ENCODE measurements around the gene CSNK1G2.
A peak's percentile ranks its signal among the peaks of the same experiment; 100 is the strongest.

CSNK1G2 gene

DNA sequence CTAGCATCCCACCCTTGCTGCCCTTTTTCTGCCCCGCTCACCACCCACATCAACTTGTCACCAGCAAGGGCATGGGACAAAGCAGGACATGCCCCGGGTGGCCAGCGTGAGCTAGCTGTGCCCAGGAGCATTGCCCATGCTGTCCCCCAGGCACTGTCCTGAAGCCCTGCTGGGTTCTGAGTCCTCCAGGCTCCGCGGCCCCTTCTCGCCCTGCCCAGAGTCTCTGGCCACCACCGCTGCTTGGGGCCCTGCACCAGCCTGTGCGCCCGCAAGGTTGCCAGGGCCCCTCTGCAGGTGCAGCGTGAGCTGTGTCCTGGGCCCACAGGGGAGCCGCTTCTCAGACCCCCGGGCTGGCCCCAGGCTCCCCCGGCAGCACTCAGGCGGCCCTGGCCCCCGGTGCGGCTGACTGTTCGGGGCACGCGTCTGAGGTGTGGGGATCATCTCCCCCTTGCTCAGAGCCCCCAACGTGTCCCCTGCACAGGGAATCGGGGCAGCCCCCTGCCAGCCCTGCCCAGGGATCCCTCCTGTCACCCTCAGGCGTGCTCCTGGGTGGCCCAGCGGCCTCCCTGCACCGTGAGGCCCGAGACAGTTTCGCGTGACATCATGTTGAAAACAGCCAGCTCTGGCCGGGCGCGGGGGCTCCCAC, 4.1 kb downstream of the CSNK1G2 start:
- DNase-seq, result no peak

DNA sequence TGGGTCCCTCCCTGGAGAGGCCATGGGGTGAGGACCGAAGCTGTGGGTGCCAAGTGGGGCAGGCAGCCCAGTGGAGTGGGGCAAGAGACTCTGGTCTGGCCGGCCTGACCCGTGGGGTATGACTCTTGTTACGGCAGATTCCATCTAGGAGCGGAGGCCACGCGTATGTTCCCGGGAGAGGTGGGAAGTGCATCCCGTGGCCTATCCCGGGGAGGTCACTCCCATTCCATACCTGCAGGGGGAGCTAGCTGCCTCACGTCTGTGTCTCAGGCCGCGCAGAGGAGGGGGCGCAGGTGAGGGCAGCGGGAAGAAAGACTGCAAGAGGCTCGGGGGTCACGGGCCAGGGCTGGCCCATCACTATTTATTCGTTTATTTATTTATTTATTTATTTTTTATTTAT, 4.9 kb downstream of the CSNK1G2 start:
- DNase-seq, result peak in 2 of 5 experiments; percentile 34 to 47

DNA sequence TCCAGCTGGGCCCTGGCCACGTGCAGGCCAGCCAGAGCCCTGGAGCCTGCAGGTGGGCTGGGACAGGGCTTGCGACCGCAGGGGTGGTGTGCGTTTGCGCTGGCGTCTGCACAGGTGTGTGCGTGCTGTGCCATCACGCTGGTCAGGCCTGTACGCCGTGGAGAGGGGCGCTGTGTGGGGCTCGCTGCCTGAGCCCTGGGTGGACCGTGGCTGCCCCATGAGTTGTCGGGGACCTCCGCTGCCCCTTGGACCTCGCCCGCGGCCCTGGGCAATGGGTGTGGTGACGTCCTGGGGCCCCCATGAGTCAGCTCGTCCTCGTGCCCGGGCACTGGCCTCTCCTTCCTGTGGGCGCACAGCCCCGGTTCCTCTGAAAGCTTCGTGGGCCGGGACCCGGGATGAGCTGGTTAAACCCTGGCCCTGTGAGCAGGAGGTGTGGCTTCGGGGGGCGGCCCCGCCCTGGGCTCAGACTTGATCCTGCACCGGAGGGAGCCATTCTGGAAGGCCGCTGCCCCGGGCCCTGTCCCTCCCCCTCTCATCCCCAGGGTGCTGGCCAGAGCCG, 6.8 kb downstream of the CSNK1G2 start:
- DNase-seq, result no peak

DNA sequence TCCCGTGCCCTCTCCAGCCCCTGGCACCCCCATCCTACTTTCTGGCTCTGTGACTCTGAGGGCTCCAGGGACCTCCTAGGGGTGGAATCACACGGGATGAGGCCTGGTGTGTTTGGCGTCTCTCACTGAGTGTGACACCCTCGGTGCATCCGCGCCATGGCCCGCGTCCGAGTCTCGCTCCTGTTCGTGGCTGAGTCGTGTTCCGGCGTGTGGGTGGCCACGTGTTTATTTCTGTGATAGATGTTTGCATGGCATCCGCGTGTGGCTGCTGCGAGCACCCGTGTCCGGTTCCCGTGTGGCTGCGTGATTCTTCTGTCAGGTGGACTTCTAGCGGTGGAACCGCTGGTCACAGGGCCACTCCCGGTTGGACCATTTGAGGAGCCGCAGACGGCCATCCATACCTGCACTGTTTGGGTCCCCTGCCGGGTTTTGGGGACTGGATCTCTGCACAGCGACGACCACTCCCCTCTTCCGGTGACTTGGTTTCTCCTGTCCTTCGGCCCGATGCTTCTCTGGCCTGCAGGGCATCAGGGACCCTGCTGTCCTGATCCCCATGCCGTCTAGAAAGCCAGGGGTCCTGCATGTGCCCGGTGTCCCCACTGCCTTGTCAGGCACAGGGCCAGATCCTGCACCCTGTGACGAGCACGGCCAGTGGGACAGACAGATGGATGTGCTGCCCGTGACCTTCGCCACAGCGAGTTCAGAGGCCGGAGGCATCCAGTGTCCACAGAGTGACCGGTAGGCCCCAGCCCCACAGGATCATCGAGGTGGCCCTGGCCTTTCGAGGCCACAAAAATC, 8.5 kb downstream of the CSNK1G2 start:
- no peak for DNase-seq

DNA sequence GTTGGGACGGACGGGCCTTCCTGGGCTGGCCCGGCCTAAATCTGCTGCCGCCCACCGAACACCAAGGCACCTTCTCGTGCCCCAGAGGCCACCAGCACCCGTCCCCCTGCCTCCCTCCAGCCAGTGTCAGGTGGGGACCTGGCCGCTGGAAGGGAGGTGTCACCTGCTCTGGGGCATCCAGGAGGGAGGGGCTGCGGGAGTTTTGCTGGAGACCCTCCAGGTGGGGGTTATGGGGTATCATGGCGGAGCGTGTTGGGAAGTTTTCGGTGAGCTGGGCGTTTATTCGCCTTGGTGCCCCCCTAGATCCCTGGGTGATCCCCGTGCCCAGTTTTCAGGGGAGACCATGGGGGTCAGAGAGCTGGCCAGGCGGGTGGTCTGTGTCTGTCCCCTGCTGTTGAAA, 9.7 kb downstream of the CSNK1G2 start:
- no peak for DNase-seq

DNA sequence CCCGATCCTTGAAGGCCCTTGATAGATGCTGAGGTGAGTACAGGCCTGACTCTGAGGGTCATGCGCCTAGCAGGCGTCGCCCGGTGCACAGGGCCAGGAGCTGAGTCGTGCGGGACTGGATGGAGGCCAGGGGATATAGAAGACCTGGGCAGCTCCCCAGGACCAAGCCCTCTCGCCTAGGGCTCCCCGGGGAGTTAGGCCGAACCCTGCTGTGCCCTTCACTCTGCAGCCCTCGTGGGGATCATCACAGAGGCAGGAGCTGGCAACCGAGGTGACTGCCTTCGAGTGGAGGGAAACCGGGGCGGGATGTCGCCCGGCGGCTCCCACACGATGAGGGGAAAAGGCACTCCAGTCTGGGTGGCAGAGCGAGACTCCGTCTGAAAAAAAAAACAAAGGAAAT, 11.7 kb downstream of the CSNK1G2 start:
- DNase-seq, result no peak

DNA sequence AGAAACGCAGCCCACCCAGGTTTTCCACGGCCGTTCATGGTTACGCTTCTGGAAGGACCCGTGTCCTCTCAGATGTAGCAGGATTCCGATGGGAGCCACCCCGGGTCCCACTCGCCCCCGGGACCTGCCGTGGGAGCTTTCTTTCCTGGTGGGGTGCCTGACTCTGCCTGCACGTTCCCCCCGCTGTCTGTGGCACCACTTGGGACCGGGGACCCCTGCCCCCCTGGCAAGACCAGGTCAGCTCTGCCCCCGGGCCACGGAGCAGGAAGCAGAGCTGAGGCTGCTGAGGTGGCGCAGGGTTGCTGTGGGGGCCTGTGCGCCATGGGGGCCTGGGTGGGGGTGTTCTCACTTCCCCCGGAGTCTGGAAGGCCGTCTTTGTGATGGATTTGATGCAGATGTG, 12.1 kb downstream of the CSNK1G2 start:
- no peak for DNase-seq

DNA sequence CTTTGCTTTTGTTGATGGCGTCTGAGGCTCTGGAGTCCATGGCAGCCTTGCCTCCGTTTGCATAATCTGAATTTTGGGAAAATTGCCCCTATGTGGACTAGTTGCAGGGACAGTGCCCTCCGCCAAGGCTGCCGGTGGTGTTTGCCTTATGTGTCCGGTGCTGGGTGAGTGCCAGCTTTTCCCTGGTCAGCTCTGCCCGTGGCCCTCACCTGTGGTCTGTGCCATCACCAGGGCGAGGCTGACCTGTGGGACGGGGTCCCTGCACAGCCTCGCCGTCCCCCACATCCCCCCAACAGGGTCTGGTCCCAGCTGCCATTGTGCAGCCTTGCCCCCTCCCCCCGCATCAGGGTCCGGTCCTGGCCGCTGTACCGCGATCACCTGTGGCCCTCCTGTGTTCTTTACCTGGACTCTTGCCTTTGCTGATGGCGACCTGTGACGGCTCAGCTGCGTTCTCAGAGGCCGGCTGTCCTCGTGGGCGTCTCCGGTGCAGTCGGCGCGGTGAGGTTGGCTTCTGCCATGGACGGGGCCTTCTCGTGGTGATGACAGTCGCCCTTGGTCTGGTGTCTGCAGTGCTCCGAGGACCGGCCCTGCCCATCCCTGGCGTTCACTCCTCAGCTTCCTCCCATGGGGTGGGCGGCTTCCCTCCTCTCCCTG, 12.6 kb downstream of the CSNK1G2 start:
- DNase-seq, result no peak

DNA sequence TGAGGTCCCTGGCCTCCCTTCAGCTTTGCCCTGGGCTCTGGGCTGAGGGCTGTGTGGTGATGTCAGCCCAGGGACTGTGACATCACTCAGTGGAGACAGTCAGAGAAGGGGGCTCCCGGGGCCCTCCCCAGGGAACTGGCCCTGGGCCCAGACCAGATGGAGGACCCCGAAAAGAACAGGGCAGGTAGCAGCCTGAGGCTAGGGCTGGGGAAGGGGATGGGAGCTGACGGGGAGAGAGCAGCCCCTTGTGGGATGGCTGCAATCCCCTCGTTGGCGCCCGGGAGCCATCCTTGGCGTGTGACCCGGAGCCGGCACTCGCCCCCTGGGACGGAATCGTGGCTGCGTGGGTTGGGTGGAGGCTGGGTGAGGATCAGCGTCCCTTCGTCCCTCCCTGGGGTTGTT, 13.6 kb downstream of the CSNK1G2 start:
- no peak for DNase-seq

DNA sequence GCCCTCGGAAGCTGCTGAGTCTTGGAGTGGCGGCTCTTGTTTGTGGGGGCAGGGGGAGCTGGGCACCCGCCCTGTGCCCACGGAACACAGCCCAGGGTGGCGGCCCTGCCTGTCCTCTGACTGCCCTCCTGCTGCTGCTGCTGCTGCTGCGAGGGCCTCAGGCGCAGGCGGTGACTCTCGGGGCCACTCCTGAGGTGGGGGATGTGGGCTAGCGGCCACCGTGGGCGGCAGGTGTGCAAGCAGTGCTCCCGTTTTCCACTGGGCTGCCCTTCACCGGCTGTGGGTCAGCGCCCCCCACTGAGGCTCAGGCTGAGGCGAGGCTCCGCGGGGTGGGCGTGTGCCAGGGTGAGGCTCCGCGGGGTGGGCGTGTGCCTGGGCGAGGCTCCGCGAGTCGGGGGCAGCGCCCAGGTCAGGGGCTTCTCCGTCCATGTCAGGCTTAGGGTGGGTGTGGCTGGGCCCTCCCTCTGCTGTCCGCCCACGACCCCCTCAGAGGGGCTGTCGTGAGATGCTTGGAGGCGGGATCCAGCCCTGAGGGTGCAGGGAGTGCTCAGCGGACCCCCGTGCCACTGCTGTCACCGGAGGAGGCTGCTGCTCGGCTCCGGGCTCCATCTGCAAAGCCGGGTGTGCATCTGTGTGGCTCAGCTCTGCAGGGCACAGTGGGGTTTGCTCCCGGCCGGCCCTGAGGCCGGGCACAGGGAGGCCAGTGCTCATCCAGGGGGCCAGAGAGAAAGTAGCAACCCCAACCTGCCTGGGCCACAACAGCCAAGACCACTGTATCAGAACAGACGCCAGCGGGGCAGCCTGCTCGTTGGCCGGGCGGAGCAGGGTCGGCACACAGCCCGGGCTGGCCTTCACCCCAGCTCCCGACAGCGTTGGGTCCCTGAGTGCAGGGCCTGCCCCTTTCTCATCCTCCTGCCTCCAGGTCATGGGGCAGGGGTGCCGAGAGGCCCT, 14.5 kb downstream of the CSNK1G2 start:
- no peak for DNase-seq

DNA sequence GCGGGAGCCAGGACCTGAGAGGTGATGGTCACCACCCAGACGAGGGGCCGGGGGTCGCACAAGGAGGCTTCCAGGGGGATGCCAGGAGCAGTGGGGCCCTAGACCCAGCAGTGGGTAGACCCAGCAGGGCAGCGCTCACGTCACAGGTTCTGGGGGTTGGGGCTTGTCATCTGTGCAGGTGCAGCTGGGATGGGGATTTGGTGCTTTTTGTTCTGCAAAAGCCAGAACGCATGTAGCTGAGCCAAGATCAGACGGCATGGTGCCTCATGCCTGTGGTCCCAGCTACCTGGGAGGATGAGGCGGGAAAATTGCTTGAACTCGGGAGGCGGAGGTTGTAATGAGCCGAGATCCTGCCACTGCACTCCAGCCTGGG, 15.1 kb downstream of the CSNK1G2 start:
- DNase-seq, result no peak

DNA sequence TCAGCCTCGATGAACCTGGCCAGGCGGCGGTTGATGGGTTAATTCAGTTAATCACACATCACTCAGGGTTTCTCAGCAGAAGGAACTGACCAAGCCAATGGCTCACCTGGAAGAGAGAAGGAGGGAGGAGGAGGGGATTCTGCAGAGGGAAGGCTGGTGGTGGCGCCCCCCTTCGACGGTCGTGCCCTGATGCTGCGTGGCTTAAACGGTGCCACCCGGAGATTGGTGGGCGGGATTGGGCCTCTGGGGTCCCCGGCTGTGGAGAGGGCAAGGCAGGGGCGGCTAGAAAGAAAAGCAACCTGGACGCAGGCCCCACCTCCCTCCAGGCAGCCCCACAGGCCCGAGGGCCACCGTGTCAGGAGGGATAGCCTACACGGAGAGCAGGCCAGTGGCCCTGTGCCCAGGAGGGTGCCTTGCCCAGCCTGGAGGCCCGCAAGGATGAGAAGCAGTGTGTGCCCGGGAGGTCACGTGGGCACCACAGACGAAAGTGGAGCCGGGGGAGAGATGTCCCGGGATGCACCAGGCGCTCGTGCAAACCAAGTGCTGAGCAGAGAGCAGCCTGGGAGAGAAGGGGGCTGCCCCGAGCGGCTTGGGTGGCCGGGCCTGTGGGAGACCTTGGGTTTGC, 16.0 kb downstream of the CSNK1G2 start:
- no peak for DNase-seq

DNA sequence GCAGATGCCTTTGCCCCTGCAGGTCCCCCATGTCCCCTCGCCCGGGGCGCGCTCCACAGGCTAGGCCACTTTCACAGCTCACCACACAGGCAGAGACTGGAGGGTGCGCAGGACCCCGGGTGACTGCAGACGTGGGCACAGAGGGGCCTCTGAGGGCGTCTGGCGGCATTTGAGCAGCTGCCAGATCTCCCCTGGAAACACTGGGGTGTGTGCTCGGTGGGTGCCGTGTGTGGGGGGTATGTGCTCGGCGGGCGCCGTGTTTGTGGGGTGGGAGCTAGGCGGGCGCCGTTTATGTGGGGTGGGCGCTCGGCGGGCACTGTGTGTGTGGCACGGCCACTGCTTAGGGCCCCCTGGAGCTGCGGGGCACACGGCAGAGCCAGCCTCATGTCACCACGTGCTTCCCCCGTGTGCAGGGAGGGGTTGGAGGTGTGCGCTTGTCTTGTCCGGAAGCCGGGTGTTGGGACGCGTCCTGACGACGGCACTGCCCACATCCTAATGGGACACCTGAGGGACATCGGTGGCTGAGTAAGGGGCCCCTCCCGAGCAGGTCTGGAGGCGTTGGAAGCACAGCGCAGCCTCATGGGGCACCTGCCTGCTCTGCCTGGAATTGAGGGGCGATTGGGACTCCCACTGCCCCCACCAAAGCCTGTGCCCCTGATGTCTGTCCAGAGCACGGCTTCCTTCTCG, 16.7 kb downstream of the CSNK1G2 start:
- no peak for DNase-seq

DNA sequence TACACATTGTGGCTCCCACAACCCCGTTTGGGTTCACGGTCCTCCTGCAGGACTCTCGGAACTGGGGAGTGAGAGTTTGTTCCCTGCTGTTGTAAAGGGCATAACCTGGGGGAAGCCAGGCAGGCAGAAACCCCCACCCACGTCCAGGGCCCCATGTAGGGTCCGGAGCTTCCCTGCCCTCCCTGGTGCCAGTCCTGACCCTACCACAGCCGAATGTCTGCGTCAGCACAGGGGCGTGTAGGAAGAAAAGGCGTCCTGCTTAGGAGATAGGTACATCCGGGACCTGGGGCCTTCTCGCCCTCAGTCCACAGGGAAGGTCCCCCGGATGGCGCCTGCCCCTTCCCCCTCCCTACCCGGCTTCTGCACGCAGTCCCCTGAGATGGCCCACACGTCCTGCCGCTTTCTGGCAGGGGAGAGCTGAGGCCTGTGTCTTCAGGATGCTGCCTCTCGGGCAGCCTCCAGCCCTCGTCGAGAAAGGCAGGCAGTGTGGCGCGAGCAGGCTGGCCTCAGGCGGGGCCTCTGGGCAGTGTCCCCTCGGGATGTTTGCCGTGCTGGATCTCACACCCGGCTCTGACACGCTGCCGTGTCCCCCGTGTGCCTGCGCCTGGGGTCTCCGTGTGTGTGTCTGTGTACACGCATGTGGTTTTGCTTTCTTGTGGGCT, 19.1 kb downstream of the CSNK1G2 start:
- DNase-seq, result no peak

DNA sequence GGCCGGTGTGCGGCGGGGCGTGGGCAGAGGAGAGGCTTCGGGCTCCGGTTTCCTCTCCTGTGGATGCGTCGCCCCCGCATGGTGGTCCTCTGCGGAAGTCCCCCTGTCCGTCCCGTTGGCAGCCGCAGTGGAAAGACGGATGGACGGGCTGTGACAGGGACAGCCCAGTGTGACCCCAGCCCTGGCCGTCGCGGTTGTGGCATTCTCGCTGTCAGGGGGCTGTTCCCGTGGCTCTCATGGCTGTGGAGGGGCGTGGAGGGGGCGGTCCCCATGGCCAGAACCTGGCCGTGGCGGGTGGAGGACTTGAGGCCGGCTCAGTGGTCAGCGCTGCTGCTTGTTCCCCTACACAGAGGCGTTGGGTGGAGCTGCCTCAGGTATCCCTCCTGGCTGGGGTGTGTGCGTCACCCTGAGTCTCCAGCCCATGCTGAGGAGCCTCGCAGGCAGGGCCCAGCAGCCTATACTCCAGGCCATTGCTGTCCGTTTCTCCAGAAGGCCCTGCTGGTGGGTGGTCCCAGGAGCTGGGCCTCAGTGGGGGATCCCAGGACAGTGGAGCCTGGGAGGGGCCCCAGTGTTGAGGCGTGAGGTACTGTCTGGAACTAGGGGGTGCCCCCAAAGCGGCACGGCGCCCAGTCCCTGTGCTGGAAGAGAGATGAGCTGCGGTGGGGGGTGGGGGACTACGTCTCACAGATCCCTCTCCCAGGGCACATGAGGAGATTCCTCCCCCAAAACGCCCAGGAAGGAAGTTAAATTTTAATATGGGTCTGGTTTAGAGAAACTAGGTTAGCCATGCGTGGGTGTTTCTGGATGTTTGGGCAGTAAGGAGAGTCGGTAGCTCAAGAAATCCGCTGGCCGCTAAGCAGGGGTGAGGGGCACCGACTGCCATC, 20.3 kb downstream of the CSNK1G2 start:
- DNase-seq, result no peak

DNA sequence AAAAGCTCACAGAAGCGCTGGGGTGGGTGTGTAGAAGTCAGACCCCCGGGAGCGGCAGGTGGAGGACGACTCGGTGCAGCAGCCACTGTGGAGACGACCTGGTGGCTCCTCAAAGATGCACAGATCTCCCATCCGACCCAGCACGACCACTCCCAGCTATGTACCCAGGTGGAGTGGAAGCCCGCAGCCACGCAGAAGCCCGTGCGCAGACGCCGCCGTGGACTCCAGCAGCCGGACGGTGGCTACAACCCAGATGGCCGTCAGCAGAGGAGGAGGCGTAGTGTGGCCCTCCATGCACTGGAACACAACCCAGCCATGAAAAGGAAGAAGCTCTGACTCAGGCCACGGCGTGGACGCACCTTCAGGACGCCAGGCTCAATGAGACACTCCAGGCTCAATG, 21.7 kb downstream of the CSNK1G2 start:
- no peak for DNase-seq

DNA sequence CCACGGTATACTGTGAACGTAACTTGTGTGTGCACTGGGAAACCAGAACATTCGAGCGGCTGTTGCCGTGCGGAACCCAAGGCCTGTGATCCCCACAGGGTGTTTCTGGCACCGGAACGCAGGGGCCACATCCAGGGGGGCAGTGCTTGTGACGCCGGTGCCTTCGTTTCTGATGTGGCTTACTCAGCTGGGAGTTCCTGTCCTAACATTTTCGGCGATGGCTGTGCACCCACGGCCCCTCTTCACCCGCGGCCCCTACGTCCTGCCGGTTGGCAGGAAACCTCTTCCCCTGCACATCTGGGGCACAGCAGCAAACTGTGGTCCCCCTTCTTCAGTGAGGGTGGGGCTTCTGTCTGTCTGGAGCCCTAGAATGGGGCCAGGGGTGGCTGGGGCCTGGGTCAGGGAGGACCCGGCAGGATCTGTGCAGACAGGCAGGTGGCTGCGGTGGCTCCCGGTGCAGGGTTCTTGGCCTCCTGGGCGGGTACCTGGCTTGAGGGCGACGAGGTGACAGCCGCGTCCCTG, 26.2 kb downstream of the CSNK1G2 start:
- peak in 1 of 5 experiments; percentile 84 for DNase-seq

DNA sequence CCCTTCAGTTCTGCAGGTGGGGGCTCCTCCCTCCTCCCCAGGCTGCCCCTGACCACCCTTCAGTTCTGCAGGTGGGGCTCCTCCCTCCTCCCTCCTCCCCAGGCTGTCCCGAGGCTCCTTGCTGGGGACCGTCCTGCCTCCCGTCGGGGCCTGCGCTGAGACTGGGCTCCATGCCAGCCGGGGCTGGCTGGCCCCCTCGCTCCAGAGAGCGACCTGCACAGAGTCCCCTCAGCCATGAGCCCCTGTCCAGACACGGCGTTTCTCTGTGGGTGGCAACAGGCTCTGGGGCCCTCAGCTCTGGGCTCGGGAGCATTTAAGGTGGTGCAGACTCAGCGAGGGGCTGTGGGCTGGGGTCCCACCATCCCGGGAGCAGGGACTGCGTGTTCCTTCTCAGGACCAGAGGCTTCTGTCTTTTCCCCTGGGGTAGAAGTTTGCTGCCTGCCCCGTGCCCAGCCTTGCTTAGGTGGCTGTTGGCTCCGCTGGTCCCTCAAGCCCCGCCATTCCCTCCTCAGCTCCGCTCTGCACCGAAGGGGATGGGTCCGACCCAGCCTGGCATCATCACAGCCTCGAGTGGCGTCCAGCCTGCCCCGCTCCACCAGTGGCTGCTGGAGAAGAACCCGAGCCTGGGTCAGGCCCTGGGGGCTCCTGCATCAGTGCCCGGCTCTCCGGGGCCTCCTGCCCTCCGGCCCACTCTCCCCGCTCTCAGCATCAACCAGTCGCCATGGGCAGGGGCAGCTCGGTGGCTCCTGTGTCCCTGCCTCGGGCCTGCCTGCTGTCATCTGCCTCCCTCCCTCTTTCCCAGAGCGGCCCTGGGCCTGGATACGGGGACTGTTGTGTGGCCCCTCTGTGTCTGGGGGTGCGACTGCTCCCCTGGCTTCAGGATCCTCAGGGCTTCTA, 27.6 kb downstream of the CSNK1G2 start:
- no peak for DNase-seq

Data from T-helper 2 cell (primary cell).